SH-SY5Y (cell line): Measurements from ENCODE around the gene AFF2.

ENCODE experiments used
- GATA2 ChIP-seq: IDR thresholded peaks from 2 replicates; pipeline ENCODE4 v1.6.1; 2011; ENCODE audit warnings: mild to moderate bottlenecking, low read depth, low read length
- GATA3 ChIP-seq: IDR thresholded peaks from 2 replicates; pipeline ENCODE4 v1.6.1; 2011; ENCODE audit warnings: low read depth, mild to moderate bottlenecking, low read length, moderate library complexity

DNA sequence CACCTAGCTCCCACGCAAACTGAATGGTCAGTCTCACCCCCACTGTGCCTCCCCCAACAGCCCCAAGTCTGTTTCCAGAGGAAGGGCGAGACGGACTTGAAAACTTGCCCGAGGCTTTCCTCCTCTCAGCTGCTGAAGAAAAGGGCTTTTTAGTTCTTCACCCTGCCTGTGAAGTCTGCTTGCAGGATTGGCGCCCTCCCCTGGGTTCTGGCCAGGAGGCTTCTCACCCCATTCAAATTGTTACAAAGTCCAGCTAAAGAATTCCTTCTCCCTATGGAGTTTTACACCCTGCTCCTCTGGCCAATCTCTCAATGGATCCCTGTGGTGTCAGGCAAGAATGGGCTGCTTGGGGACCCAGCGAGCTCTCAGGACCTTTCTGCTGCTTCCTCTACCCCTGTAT, 241.0 kb downstream of the AFF2 start:
- TF ChIP-seq GATA3 (no peak), GATA2 (no peak)
